HepG2 (cell line): ENCODE measurements around the gene PDXDC1. TPM values are rescaled to one million over a fixed set of nuclear protein-coding genes. Genes with fewer than 3 reads are reported as not detected.
"Not testable (repeated sequence)": the region's sequence is repeated elsewhere in the genome, so short reads cannot be mapped to it uniquely, and the experiment has no call there.

Experiments used
- ATAC-seq: fragments of 200-7000 bp; cut with Tn5 transposase; 3 replicates; pipeline ENCODE4 v1.9.1; 2020; ENCODE audit warnings: mild to moderate bottlenecking, moderate library complexity
- BruUV-seq: library from RNA; stranded (reverse); fragments of 400-500 nt; replicated peaks from 2 replicates; lab custom pipeline; 2021; lab: Mats Ljungman, UMichigan
- CTCF ChIA-PET: fragments of 300-600 bp; formaldehyde crosslinking; extraction: SDS; loops from one replicate; lab custom pipeline; 2021; ENCODE audit warnings: low total read pairs, inconsistent platforms, low intra/inter-chr PET ratio; lab: Yijun Ruan, JAX
- POLR2A ChIA-PET: fragments of 350-600 bp; sonication (Branson Sonifier 250); formaldehyde crosslinking; loops from one replicate; lab custom pipeline; 2020; ENCODE audit warnings: antibody characterized with exemption, inconsistent platforms; lab: Yijun Ruan, JAX
- DNase-seq: peaks from one replicate; pipeline ENCODE4 v3.0.0-alpha.2; 2015; ENCODE audit warnings: low spot score
- FAIRE-seq: peaks from 3 replicates; lab custom pipeline; 2011; peaks lifted over from hg19 to GRCh38; lab: Jason Lieb, UNC
- H2AFZ ChIP-seq: one replicate; pipeline ENCODE4 v1.6.1; 2011; ENCODE audit warnings: low read length, inconsistent platforms
- H3K27ac ChIP-seq: fragments of 300-600 bp; 3 replicates; pipeline ENCODE4 v1.8.0; 2011; ENCODE audit warnings: mixed run types, mild to moderate bottlenecking, mixed read lengths, low read length, inconsistent platforms; ENCODE audit not compliant: insufficient read depth; ENCODE audit errors: extremely low read length
- H3K27me3 ChIP-seq, 2 experiments: fragments of 200-600 bp in 1 of 2; 2 replicates in 1 of 2; 3 replicates in 1 of 2; pipeline versions ENCODE4 v1.6.0 to v1.8.0; 2011; ENCODE audit warnings: low read length in 2 of 2, mild to moderate bottlenecking in 2 of 2, moderate library complexity in 2 of 2, inconsistent platforms in 1 of 2; ENCODE audit not compliant: insufficient read depth in 2 of 2, control insufficient read depth in 1 of 2
- H3K36me3 ChIP-seq, 2 experiments: fragments of 200-600 bp in 1 of 2; replicated peaks in 1 of 2; 2 replicates in 1 of 2; 3 replicates in 1 of 2; pipeline versions ENCODE4 v1.5.1 to v1.8.0; 2011; ENCODE audit warnings: low read length in 2 of 2, inconsistent platforms in 1 of 2; ENCODE audit not compliant: insufficient read depth in 2 of 2, control insufficient read depth in 1 of 2
- H3K4me1 ChIP-seq: 2 replicates; pipeline ENCODE4 v1.5.1; 2012; ENCODE audit warnings: low read length, inconsistent platforms; ENCODE audit not compliant: insufficient read depth
- H3K4me2 ChIP-seq: 2 replicates; pipeline ENCODE4 v1.6.0; 2011; ENCODE audit warnings: low read depth, low read length, inconsistent platforms
- H3K4me3 ChIP-seq, 3 experiments: fragments of 200-600 bp in 1 of 3; sonication (generic), shearing (Covaris generic) in 1 of 3; replicated peaks in 1 of 3; 2 replicates each; pipeline ENCODE4 v1.5.1; 2011 to 2016; ENCODE audit warnings: low read length in 3 of 3, inconsistent platforms in 2 of 3, low read depth in 2 of 3, mild to moderate bottlenecking in 2 of 3, control low read depth in 1 of 3, mixed read lengths in 1 of 3; ENCODE audit not compliant: insufficient read depth in 1 of 3
- H3K79me2 ChIP-seq: one replicate; pipeline ENCODE4 v1.6.1; 2011; ENCODE audit warnings: low read length, inconsistent platforms; ENCODE audit not compliant: insufficient read depth
- H3K9ac ChIP-seq: 2 replicates; pipeline ENCODE4 v1.6.0; 2011; ENCODE audit warnings: mild to moderate bottlenecking, low read depth, low read length, inconsistent platforms; ENCODE audit not compliant: insufficient read depth
- H3K9me3 ChIP-seq: 2 replicates; pipeline ENCODE4 v1.5.1; 2012; ENCODE audit warnings: mild to moderate bottlenecking, low read length
- H4K20me1 ChIP-seq: 2 replicates; pipeline ENCODE4 v1.6.0; 2011; ENCODE audit warnings: inconsistent platforms, mild to moderate bottlenecking, low read length, moderate library complexity; ENCODE audit not compliant: insufficient read depth
- WGBS: methylation state at CpG from one replicate; pipeline ENCODE4 v1.1.6; 2017; ENCODE audit warnings: low lambda C conversion rate; 5-methylcytosine and 5-hydroxymethylcytosine counted together
- in situ Hi-C: cut with HindIII; loops from 2 replicates; pipeline ENCODE4 v1.10.0; 2017; ENCODE audit warnings: low pct_unique_long_range_greater_than_20kb; ENCODE audit not compliant: extremely low pct_ligation_motif_present
- intact Hi-C: fragments of 100-400 bp; cut with micrococcal nuclease; formaldehyde crosslinking; loops from one replicate; pipeline ENCODE4 v1.10.0; 2022; ENCODE audit not compliant: unreplicated experiment
- polyA plus RNA-seq, 8 experiments: library from polyadenylated mRNA; depleted of rRNA in 3 of 8; stranded (reverse) in 7 of 8; unstranded in 1 of 8; fragments of >200 nt; fragmentation: Illumina TruSeq in 4 of 8; extraction: Trizol in 4 of 8; gene quantifications; 2 replicates each; pipeline versions ENCODE4 v1.2.1 to v1.2.3, GENCODE V29; 2011 to 2016; ENCODE audit warnings: low read depth in 4 of 8, missing spikeins in 1 of 8, mixed read lengths in 1 of 8; ENCODE audit not compliant: insufficient read depth in 1 of 8
- total RNA-seq, 5 experiments: library from RNA; depleted of rRNA; stranded (reverse); fragments of >200 nt; fragmentation: Illumina TruSeq; extraction: Trizol; gene quantifications; 2 replicates each; pipeline ENCODE4 v1.2.3, GENCODE V29; 2016; ENCODE audit warnings: low read depth in 1 of 5

The PDXDC1 gene
- total and polyA plus RNA-seq, 2 of the 13 experiments (the other 11 are each of a cell fraction or from before 2014, with no cell fraction given), result 133 to 169 TPM

DNA sequence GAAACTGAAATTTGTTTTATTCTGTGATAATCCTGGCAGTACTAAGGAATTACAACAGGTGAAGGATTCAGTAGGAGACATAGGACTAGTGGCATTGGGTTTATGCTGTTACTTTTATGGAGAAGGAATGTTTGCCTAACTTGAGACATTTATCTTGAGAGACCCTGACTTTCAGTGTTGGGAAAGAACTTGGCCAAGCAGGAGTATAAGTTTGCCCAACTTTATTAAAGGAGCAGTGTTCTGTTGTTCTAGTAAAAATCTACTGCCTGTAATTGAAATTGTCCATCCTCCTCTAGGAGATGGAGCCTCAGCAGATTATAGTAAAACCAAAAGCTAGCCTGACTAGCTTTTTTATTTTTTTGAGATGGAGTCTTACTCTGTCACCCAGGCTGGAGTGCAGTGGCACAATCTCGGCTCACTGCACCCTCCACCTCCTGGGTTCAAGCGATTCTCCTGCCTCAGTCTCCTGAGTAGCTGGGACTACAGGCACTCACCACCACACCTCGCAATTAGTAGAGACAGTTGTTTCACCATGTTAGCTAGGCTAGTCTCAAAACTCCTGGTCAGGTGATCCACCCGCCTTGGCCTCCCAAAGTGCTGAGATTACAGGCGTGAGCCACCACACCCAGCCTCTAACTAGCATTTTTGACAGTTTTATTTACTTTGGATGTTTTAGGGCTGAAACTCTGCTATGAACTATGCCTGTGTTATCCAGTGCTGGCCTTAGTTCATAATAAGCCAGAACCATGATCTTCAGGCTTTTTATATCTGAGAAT is 30.7 kb downstream of the PDXDC1 start:
- POLR2A ChIA-PET, BruUV-seq, H3K27ac ChIP-seq, H4K20me1 ChIP-seq, H3K4me1 ChIP-seq, H3K4me2 ChIP-seq, CTCF ChIA-PET, H3K9me3 ChIP-seq, H3K4me3 ChIP-seq, H2AFZ ChIP-seq, in situ Hi-C loops, H3K9ac ChIP-seq, ATAC-seq, H3K27me3 ChIP-seq, H3K79me2 ChIP-seq, intact Hi-C loops, FAIRE-seq, DNase-seq: not testable (repeated sequence)
- H3K36me3 ChIP-seq, result peaks cover 3 to 53% of the 10 kb centered on the region in 2 experiments; a peak in 4 of 5 replicates
- WGBS, result 86% methylated on average over 5 of the region's 5 CpGs

DNA sequence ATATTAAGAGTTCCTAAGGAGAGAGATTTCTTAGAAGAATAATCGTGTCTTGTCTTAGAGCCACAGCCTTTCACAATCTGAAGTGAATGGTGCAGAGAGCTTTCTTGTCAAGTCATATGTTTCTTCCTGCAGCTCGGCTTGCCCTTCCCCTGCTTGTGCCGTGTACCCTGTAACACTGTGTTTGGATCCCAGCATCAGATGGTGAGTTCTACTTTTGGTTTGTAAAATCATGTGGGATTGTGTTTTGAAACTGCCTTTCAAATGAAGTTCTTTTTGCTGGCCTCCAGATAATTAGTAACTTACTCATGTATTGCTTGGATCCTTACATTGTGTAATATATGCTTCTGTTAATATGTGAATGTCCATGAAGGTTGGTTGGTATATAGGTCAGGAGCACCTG is 33.8 kb downstream of the PDXDC1 start:
- H3K36me3 ChIP-seq, result peaks cover 3 to 60% of the 10 kb centered on the region in 2 experiments; a peak in 4 of 5 replicates
- POLR2A ChIA-PET, H3K9ac ChIP-seq, BruUV-seq, intact Hi-C loops, H3K4me1 ChIP-seq, FAIRE-seq, H3K4me3 ChIP-seq, CTCF ChIA-PET, in situ Hi-C loops, H3K4me2 ChIP-seq, H3K27me3 ChIP-seq, H3K9me3 ChIP-seq, H4K20me1 ChIP-seq, H3K27ac ChIP-seq, ATAC-seq, DNase-seq, H2AFZ ChIP-seq, H3K79me2 ChIP-seq: not testable (repeated sequence)
- WGBS, result 96% methylated on average over 3 of the region's 3 CpGs

DNA sequence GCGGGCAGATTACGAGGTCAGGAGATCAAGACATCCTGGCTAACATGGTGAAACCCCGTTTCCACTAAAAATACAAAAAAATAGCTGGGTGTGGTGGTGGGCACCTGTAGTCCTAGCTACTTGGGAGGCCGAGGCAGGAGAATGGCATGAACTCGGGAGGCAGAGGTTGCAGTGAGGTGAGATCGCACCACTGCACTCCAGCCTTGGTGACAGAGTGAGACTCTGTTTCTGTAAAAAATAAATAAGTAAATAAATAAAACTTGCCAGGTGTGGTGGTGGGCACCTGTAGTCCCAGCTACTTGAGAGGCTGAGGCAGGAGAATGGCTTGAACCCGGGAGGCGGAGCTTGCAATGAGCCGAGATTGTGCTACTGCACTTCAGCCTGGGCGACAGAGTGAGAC is 38.1 kb downstream of the PDXDC1 start:
- ATAC-seq, H2AFZ ChIP-seq, BruUV-seq, H3K27me3 ChIP-seq, POLR2A ChIA-PET, intact Hi-C loops, H3K9me3 ChIP-seq, H4K20me1 ChIP-seq, H3K27ac ChIP-seq, in situ Hi-C loops, CTCF ChIA-PET, H3K4me3 ChIP-seq, DNase-seq, FAIRE-seq, H3K9ac ChIP-seq, H3K79me2 ChIP-seq, H3K4me2 ChIP-seq: not testable (repeated sequence)
- Histone ChIP-seq H3K4me1 (peaks cover 15% of the 10 kb centered on the region), H3K36me3 (peaks cover 8 to 50% of the 10 kb centered on the region in 2 experiments; a peak in 4 of 5 replicates)
- WGBS, result 97% methylated on average over 10 of the region's 10 CpGs

DNA sequence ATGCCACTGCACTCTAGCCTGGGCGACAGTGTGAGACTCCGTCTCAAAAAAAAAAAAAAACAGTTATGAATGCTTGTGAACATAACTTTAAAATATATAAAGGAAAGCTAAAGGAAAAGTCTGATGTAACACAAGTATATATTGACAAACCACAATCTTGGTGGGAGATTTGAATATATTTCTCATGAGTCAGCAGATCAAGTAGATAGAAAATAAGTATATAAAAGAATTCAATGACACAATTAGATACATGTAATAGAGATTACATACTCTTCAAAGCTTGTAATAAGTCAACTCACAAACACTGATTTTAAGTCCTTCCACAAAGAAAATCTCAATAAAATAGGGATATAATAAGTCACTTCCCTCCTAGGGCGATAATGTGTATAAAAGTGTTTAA is 40.8 kb downstream of the PDXDC1 start:
- in situ Hi-C loops, H3K4me2 ChIP-seq, POLR2A ChIA-PET, H3K9ac ChIP-seq, H3K9me3 ChIP-seq, BruUV-seq, CTCF ChIA-PET, H3K27me3 ChIP-seq, H3K79me2 ChIP-seq, H2AFZ ChIP-seq, DNase-seq, H3K4me3 ChIP-seq, H4K20me1 ChIP-seq, ATAC-seq, H3K27ac ChIP-seq, FAIRE-seq, intact Hi-C loops: not testable (repeated sequence)
- peaks cover 10 to 49% of the 10 kb centered on the region in 2 experiments; a peak in 4 of 5 replicates for H3K36me3 ChIP-seq
- 98% methylated on average over 3 of the region's 3 CpGs for WGBS
- peaks cover 15% of the 10 kb centered on the region for H3K4me1 ChIP-seq
